Activated CD8-positive, alpha-beta T cell treated with anti-CD3 and anti-CD28 coated beads, Interleukin-2, amount 10 ng/mL, durations not matched to agents 7 days and 5 days (primary cell): ENCODE data around the gene GSTO2. TPM values are rescaled to one million over a fixed set of nuclear protein-coding genes. Genes with fewer than 3 reads are reported as not detected.
A peak's percentile ranks its signal among the peaks of the same experiment; 100 is the strongest.

Experiments used
- ATAC-seq: fragments of 150-1000 bp; cut with Tn5 transposase; one replicate; pipeline ENCODE4 v1.10.0; 2021; ENCODE audit warnings: moderate library complexity
- CTCF ChIA-PET: fragments of 350-600 bp; sonication (Branson Sonifier 250); formaldehyde crosslinking; loops from one replicate; lab custom pipeline; 2021; ENCODE audit warnings: antibody characterized with exemption; lab: Charles Lee
- POLR2A ChIA-PET: fragments of 350-600 bp; sonication (Branson Sonifier 250); formaldehyde crosslinking; loops from one replicate; lab custom pipeline; 2021; ENCODE audit warnings: antibody characterized with exemption; lab: Charles Lee
- DNase-seq: peaks from one replicate; pipeline ENCODE4 v3.0.0-alpha.2; 2020
- H3K27ac Mint-ChIP-seq: one replicate; pipeline ENCODE4 v1.8.0; 2021; ENCODE audit warnings: mild to moderate bottlenecking, mixed read lengths
- H3K27me3 Mint-ChIP-seq: one replicate; pipeline ENCODE4 v1.8.0; 2021; ENCODE audit warnings: low read depth, mixed read lengths
- H3K36me3 Mint-ChIP-seq: one replicate; pipeline ENCODE4 v1.8.0; 2021; ENCODE audit warnings: low read depth, mixed read lengths
- H3K4me1 Mint-ChIP-seq: one replicate; pipeline ENCODE4 v1.8.0; 2021; ENCODE audit warnings: low read depth, mixed read lengths
- H3K4me3 Mint-ChIP-seq: one replicate; pipeline ENCODE4 v1.8.0; 2021; ENCODE audit warnings: mild to moderate bottlenecking, mixed read lengths
- H3K9me3 Mint-ChIP-seq: one replicate; pipeline ENCODE4 v1.8.0; 2022; ENCODE audit warnings: mixed read lengths; ENCODE audit not compliant: insufficient read depth
- total RNA-seq, 2 experiments: library from RNA; stranded (reverse); gene quantifications; one replicate each; pipeline ENCODE4 v1.2.3, GENCODE V29; 2021

Gene GSTO2
- total RNA-seq, 2 experiments from 2014 or later: 0.94 to 1.2 TPM

DNA sequence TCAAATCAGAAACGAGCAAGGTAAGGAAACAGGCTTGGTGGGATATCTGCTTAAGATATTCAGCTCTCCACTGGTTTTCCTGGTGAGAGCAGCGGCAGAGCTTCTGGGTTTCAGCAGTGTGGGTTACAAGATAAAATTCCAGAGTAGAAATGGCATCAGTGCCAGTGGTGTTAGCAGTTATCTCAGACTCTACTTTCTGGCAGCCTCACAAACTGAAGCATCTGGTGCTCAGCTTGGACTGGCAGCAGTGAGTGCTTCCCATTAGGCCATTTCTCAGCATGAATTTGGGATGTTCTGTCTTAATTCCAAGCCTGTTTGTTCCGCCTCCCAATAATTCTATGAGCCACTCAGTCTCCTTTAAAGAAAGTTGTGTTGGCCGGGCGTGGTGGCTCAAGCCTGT, 6.9 kb upstream of the GSTO2 start:
- Mint-ChIP-seq H3K27ac (no peak overlapping the region), H3K4me3 (no peak overlapping the region), H3K9me3 (no peaks in the 10 kb centered on the region), H3K36me3 (peaks cover 80% of the 10 kb centered on the region), H3K27me3 (no peaks in the 10 kb centered on the region), H3K4me1 (peaks cover 77% of the 10 kb centered on the region)
- ChIA-PET CTCF (interaction anchor here (1.0 to 12.5 kb wide), 5 partner anchors 9 to 91 kb away, joined by 3 to 94 read pairs (median 7); partner anchors contain the start of gene CFAP58), POLR2A (interaction anchor here (2.6 kb wide), 1 partner anchor 9 kb away, joined by 11 read pairs; the partner anchor contains the start of gene GSTO1)
- ATAC-seq (no peak), DNase-seq (no peak)

DNA sequence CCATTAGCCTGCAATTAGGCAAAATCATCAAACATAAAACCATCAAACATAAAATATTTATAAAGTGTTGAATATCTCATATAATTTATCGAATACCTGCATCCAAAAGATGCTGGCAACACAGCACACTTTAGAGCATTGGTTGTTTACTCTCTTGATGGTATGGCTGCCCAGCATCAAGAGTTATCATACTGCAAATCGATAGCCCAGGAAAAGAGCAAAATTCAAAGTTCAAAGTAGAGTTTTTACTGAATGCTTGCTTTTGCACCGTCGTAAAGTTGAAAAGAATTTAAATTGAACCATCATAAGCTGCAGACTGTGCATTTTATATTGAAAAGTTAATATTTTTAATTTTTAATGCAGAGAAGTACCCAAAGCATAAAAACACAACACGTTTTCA, 4.2 kb upstream of the GSTO2 start:
- ChIA-PET CTCF (interaction anchor here (1.4 to 6.2 kb wide), 2 partner anchors 9 to 10 kb away, joined by 5 to 31 read pairs; partner anchors contain the start of gene GSTO1), POLR2A (no interaction called here)
- no peaks in the 10 kb centered on the region for H3K9me3 Mint-ChIP-seq
- H3K36me3 Mint-ChIP-seq: peaks cover 76% of the 10 kb centered on the region
- DNase-seq: no peak
- H3K4me3 Mint-ChIP-seq: no peak overlapping the region
- peaks cover 78% of the 10 kb centered on the region for H3K4me1 Mint-ChIP-seq
- no peak overlapping the region for H3K27ac Mint-ChIP-seq
- no peaks in the 10 kb centered on the region for H3K27me3 Mint-ChIP-seq
- no peak for ATAC-seq

- H3K27ac Mint-ChIP-seq: peak overlapping the region; percentile 86
- no peaks in the 10 kb centered on the region for H3K9me3 Mint-ChIP-seq
- CTCF ChIA-PET: interaction anchor here (0.8 to 13.0 kb wide), 4 partner anchors 12 to 83 kb away, joined by 3 to 85 read pairs (median 20); partner anchors contain the start of gene GSTO1
- peak overlapping the region; percentile 87 for H3K4me3 Mint-ChIP-seq
- DNase-seq (no peak), ATAC-seq (no peak)
- H3K4me1 Mint-ChIP-seq: peaks cover 51% of the 10 kb centered on the region
- H3K27me3 Mint-ChIP-seq: no peaks in the 10 kb centered on the region
- POLR2A ChIA-PET: interaction anchor here (1.1 to 4.8 kb wide), 3 partner anchors 11 to 146 kb away, joined by 4 to 34 read pairs (median 6); partner anchors contain the start of genes GSTO1, ITPRIP and SFR1
- peaks cover 48% of the 10 kb centered on the region for H3K36me3 Mint-ChIP-seq
Observed at GRCh38 chr10:104267721-104268404, 1.1 kb upstream of the GSTO2 start.

DNA sequence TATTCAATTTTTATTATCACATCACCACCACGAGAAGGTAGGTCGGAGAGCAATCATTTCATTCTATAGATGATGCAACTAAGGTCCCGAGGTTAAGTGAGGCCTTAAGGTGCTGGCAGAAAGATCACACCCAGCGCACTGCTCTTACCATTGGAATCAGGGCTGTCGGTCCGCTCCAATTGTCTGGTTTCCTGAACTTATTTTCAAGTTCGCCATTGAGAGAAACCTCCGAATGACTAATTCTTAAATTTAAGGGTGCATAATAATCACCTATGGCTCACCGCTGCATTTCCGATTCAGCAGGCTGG, 625 bp upstream of the GSTO2 start:
- no peaks in the 10 kb centered on the region for H3K27me3 Mint-ChIP-seq
- POLR2A ChIA-PET: interaction anchor here (1.0 to 4.8 kb wide), 6 partner anchors 12 to 146 kb away, joined by 3 to 34 read pairs (median 4); partner anchors contain the start of genes CFAP43, GSTO1, ITPRIP and SFR1
- H3K4me3 Mint-ChIP-seq: peak overlapping the region; percentile 87
- peaks cover 46% of the 10 kb centered on the region for H3K36me3 Mint-ChIP-seq
- H3K27ac Mint-ChIP-seq: peak overlapping the region; percentile 86
- no peak for DNase-seq
- H3K9me3 Mint-ChIP-seq: no peaks in the 10 kb centered on the region
- ATAC-seq: no peak
- peaks cover 51% of the 10 kb centered on the region for H3K4me1 Mint-ChIP-seq
- CTCF ChIA-PET: interaction anchor here (0.6 to 13.0 kb wide), 8 partner anchors 10 to 85 kb away, joined by 3 to 85 read pairs (median 9); partner anchors contain the start of genes CFAP58 and GSTO1

DNA sequence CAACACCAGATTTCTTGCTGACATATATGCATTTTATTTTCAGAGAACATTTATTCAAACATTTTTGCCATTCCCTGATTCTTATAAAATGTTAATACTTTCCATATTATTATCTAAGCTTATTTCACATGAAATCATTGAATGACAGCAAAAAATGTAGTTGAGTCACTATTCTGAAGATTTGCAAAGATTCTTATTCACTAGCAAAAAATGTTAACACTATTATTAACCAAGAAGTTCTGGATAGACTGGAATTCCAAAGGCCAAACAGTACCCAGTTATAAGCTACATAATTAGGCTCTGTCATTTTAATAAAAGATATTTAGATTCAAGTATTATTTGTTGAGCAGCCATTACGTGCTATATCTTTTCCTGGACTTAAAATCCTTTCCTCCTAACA, 4.3 kb downstream of the GSTO2 start:
- Mint-ChIP-seq H3K36me3 (peaks cover 6% of the 10 kb centered on the region), H3K4me1 (peaks cover 19% of the 10 kb centered on the region), H3K27ac (no peak overlapping the region), H3K9me3 (no peaks in the 10 kb centered on the region), H3K4me3 (no peak overlapping the region), H3K27me3 (peaks cover 16% of the 10 kb centered on the region)
- ATAC-seq: no peak
- POLR2A ChIA-PET: interaction anchor here (0.6 to 1.2 kb wide), 3 partner anchors 10 to 152 kb away, joined by 3 to 4 read pairs (median 3); no protein-coding TSS in a partner anchor
- DNase-seq: no peak
- CTCF ChIA-PET: interaction anchor here (1.0 to 13.0 kb wide), 14 partner anchors 15 to 385 kb away, joined by 4 to 265 read pairs (median 16); partner anchors contain the start of genes CFAP43, CFAP58, GSTO1 and ITPRIP

DNA sequence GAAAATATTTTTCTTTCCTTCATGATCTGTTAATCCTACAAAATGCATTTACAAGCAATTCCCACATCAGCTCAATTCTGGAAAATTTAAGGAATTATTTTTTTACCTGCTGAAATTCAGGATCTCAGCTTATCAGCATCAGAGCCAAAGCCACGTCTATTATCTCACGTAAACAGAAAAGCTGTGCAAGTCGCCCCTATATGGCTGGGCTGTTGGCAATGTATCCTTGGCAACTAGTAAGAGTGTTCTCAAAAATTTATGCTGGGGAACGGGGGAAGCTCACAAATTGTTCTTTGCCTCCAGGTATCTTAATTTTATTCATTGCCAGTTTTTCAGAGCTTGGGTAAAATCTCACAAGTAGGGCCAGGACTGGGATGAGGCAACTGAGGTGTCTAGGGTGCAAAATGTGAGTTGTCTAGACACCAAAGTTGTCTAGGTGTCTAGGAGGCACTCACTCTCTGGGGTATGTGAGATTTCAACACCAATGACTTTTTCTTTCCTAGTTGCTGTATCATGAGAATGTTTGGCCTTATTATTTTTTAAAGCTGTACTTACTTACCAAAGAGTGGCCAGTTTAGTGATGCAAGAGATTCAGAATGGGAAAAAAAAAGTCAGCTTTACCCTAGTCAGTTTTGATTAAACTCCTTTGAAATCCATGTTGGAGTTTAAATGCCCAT, 5.1 kb downstream of the GSTO2 start:
- Mint-ChIP-seq H3K27me3 (peaks cover 16% of the 10 kb centered on the region), H3K4me3 (peak overlapping the region; percentile 45), H3K9me3 (no peaks in the 10 kb centered on the region), H3K27ac (no peak overlapping the region), H3K36me3 (no peaks in the 10 kb centered on the region), H3K4me1 (peaks cover 16% of the 10 kb centered on the region)
- ChIA-PET POLR2A (interaction anchor here (0.6 to 1.6 kb wide), 5 partner anchors 48 to 153 kb away, joined by 3 to 7 read pairs (median 3); partner anchors contain the start of gene ITPRIP), CTCF (interaction anchor here (0.6 to 13.0 kb wide), 29 partner anchors 9 to 1671 kb away, joined by 3 to 265 read pairs (median 6); partner anchors contain the start of genes CFAP43, CFAP58, GSTO1 and ITPRIP)
- ATAC-seq (no peak), DNase-seq (no peak)

DNA sequence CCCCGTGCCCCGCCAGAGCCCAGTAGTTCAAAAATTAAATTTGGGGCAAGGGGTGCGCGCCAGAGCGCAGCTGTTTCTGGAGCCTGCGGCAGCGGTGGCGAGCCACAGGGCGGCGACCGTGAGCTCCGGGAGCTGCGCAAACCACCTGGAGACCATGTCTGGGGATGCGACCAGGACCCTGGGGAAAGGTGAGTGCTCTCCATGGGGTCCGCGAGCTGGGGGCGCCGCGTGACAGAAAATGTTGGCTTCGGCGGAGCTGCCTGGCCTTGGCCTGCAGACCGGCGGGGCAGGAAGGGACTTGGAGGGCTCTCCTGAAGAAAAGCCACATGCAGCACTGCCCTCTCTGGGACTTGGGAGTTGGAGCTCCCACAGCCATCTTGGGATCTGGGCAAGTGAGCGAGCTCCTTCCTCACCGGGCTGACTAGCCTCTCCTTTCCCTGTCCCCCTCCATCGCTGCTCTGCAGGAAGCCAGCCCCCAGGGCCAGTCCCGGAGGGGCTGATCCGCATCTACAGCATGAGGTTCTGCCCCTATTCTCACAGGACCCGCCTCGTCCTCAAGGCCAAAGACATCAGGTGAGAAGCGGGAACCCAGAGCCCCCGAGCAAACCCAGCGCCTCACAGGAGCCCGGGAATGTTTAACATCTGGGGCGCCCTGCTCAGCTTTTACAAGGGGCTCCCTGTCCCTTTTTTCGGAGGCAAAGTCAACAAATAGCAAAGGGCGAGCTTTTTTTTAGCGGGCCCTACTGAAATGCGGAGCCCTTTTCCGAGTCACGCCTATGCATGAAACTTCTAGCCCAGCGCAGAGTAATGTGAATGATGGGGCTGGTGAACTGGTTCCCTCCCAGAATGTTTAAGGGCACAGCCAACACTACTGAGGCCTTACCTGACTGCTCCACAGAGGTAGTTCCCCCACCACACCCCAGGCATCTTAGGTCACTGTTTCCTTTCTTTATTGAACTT, 6.1 kb downstream of the GSTO2 start:
- ChIA-PET POLR2A (interaction anchor here (0.6 to 1.6 kb wide), 3 partner anchors 47 to 63 kb away, joined by 3 to 7 read pairs (median 3); partner anchors contain the start of gene ITPRIP), CTCF (interaction anchor here (0.7 to 13.0 kb wide), 28 partner anchors 8 to 1670 kb away, joined by 3 to 265 read pairs (median 6); partner anchors contain the start of genes CFAP43, CFAP58, GSTO1 and ITPRIP)
- H3K27me3 Mint-ChIP-seq: peaks cover 20% of the 10 kb centered on the region
- peak overlapping the region; percentile 45 for H3K4me3 Mint-ChIP-seq
- H3K9me3 Mint-ChIP-seq: no peaks in the 10 kb centered on the region
- H3K36me3 Mint-ChIP-seq: no peaks in the 10 kb centered on the region
- no peak overlapping the region for H3K27ac Mint-ChIP-seq
- peak; percentile 90 for ATAC-seq
- DNase-seq: peak; percentile 49
- peaks cover 8% of the 10 kb centered on the region for H3K4me1 Mint-ChIP-seq

DNA sequence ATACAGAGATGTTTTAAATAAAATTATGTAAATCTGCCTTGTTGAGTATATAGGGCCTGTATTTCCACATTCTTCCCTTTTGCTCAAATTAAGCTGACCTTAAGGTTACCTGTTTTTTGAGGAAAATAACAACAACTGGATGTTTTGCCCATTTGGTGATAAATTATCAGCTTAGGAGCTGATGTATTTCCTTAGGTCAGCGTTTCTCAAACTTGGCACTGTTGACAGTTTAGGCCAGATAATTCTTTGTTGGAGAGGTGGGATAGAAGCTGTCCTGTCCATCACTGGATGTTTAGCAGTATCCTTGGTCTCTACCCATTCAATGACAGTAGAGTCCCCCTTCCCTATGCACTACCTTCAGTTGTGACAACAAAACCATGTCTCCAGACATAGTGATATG, 7.2 kb downstream of the GSTO2 start:
- H3K36me3 Mint-ChIP-seq: no peaks in the 10 kb centered on the region
- H3K4me3 Mint-ChIP-seq: no peak overlapping the region
- ATAC-seq (no peak), DNase-seq (no peak)
- peaks cover 21% of the 10 kb centered on the region for H3K27me3 Mint-ChIP-seq
- no peak overlapping the region for H3K27ac Mint-ChIP-seq
- H3K9me3 Mint-ChIP-seq: no peaks in the 10 kb centered on the region
- ChIA-PET POLR2A (no interaction called here), CTCF (interaction anchor here (1.2 to 13.0 kb wide), 6 partner anchors 9 to 154 kb away, joined by 4 to 265 read pairs (median 90); partner anchors contain the start of genes CFAP58, GSTO1 and SFR1)
- H3K4me1 Mint-ChIP-seq: peaks cover 8% of the 10 kb centered on the region

DNA sequence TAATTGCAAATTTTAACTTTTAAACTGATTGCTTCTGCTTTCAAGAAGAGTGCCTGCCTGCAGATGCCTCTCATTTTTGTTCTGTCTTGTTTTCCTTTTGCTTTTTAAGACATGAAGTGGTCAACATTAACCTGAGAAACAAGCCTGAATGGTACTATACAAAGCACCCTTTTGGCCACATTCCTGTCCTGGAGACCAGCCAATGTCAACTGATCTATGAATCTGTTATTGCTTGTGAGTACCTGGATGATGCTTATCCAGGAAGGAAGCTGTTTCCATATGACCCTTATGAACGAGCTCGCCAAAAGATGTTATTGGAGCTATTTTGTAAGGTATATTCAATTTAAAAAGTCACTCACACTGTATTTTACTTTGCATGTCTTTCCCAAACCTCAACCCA, 8.8 kb downstream of the GSTO2 start:
- ATAC-seq: no peak
- ChIA-PET CTCF (interaction anchor here (2.1 to 13.0 kb wide), 4 partner anchors 9 to 74 kb away, joined by 8 to 265 read pairs (median 118); partner anchors contain the start of genes CFAP58 and GSTO2), POLR2A (no interaction called here)
- no peak overlapping the region for H3K4me3 Mint-ChIP-seq
- H3K27me3 Mint-ChIP-seq: peaks cover 33% of the 10 kb centered on the region
- DNase-seq: no peak
- H3K36me3 Mint-ChIP-seq: no peaks in the 10 kb centered on the region
- peaks cover 8% of the 10 kb centered on the region for H3K4me1 Mint-ChIP-seq
- H3K9me3 Mint-ChIP-seq: no peaks in the 10 kb centered on the region
- no peak overlapping the region for H3K27ac Mint-ChIP-seq

- no peak for ATAC-seq
- ChIA-PET POLR2A (no interaction called here), CTCF (interaction anchor here (1.5 to 13.0 kb wide), 5 partner anchors 8 to 72 kb away, joined by 4 to 265 read pairs (median 85); partner anchors contain the start of genes CFAP58 and GSTO2)
- DNase-seq: no peak
- peaks cover 5% of the 10 kb centered on the region for H3K4me1 Mint-ChIP-seq
- no peaks in the 10 kb centered on the region for H3K9me3 Mint-ChIP-seq
- H3K4me3 Mint-ChIP-seq: no peak overlapping the region
- H3K27me3 Mint-ChIP-seq: peaks cover 29% of the 10 kb centered on the region
- no peak overlapping the region for H3K27ac Mint-ChIP-seq
- H3K36me3 Mint-ChIP-seq: no peaks in the 10 kb centered on the region
Observed at GRCh38 chr10:104279550-104280259, 10.7 kb downstream of the GSTO2 start.
